Neural cell (in vitro differentiated cells): ENCODE data around the gene THRSP. TPM values are rescaled to one million over a fixed set of nuclear protein-coding genes. Genes with fewer than 3 reads are reported as not detected.

Experiments used
- H2AFZ ChIP-seq: fragments of 200-600, 300-800 bp; sonication (generic), shearing (Covaris generic); 2 replicates; pipeline ENCODE4 v1.6.0; 2014; ENCODE audit warnings: low read depth, mild to moderate bottlenecking, antibody characterized with exemption, low read length, moderate library complexity
- H3F3A ChIP-seq: fragments of 200-600 bp; shearing (Covaris generic); 2 replicates; pipeline ENCODE4 v1.6.1; 2016; ENCODE audit warnings: mild to moderate bottlenecking, moderate library complexity, mixed read lengths, antibody characterized with exemption, low read length; ENCODE audit not compliant: insufficient read depth, poor library complexity, severe bottlenecking
- H3K27ac ChIP-seq: fragments of 200-600, 300-800 bp; sonication (generic), shearing (Covaris generic); 2 replicates; pipeline ENCODE4 v1.5.1; 2014; ENCODE audit warnings: mild to moderate bottlenecking, low read length, moderate library complexity
- H3K27me3 ChIP-seq: fragments of 300-800, 200-600 bp; sonication (generic), shearing (Covaris generic); 2 replicates; pipeline ENCODE4 v1.6.0; 2014; ENCODE audit warnings: mild to moderate bottlenecking, low read depth, low read length, moderate library complexity; ENCODE audit not compliant: insufficient read depth
- H3K36me3 ChIP-seq: fragments of 300-800, 200-600 bp; sonication (generic), shearing (Covaris generic); 2 replicates; pipeline ENCODE4 v1.5.1; 2014; ENCODE audit warnings: mild to moderate bottlenecking, antibody characterized with exemption, low read length, moderate library complexity; ENCODE audit not compliant: insufficient read depth
- H3K4me2 ChIP-seq: fragments of 300-800, 200-600 bp; sonication (generic), shearing (Covaris generic); 2 replicates; pipeline ENCODE4 v1.6.0; 2014; ENCODE audit warnings: mild to moderate bottlenecking, low read length
- H3K4me3 ChIP-seq: fragments of 300-800, 200-600 bp; sonication (generic), shearing (Covaris generic); 2 replicates; pipeline ENCODE4 v1.5.1; 2014; ENCODE audit warnings: mild to moderate bottlenecking, low read length, moderate library complexity
- H3K79me2 ChIP-seq: fragments of 200-600 bp; shearing (Covaris generic); replicated peaks from 2 replicates; pipeline ENCODE4 v1.6.0; 2014; ENCODE audit warnings: mild to moderate bottlenecking, low read length, moderate library complexity; ENCODE audit not compliant: insufficient read depth
- H3K9ac ChIP-seq: fragments of 300-800, 200-600 bp; sonication (generic), shearing (Covaris generic); 2 replicates; pipeline ENCODE4 v1.6.1; 2016; ENCODE audit warnings: mild to moderate bottlenecking, low read length, mixed read lengths
- H3K9me2 ChIP-seq: fragments of 200-600 bp; shearing (Covaris generic); 2 replicates; pipeline ENCODE4 v1.6.1; 2016; ENCODE audit warnings: mild to moderate bottlenecking, low read length, mixed read lengths; ENCODE audit not compliant: insufficient read depth
- H3K9me3 ChIP-seq: fragments of 200-600, 300-800 bp; sonication (generic), shearing (Covaris generic); 2 replicates; pipeline ENCODE4 v1.6.1; 2016; ENCODE audit warnings: mild to moderate bottlenecking, mixed run types, low read length, moderate library complexity, mixed read lengths
- H4K20me1 ChIP-seq: fragments of 200-600 bp; shearing (Covaris generic); 2 replicates; pipeline ENCODE4 v1.6.1; 2016; ENCODE audit warnings: mild to moderate bottlenecking, mixed run types; ENCODE audit not compliant: insufficient read depth
- CTCF ChIP-seq: fragments of 450-650 bp; IDR thresholded peaks from 2 replicates; pipeline ENCODE4 v1.5.1; 2014; ENCODE audit warnings: antibody characterized with exemption, mild to moderate bottlenecking, moderate library complexity; ENCODE audit not compliant: poor library complexity, severe bottlenecking
- EP300 ChIP-seq: fragments of 450-650 bp; conservative IDR thresholded peaks from 2 replicates; pipeline ENCODE4 v1.6.1; 2014; ENCODE audit warnings: antibody characterized with exemption, mild to moderate bottlenecking, moderate library complexity; ENCODE audit not compliant: poor library complexity, severe bottlenecking
- EZH2 ChIP-seq: fragments of 200-600, 300-800 bp; shearing (Covaris generic), sonication (generic); IDR thresholded peaks from 2 replicates; pipeline ENCODE4 v1.6.1; 2014; ENCODE audit warnings: antibody characterized with exemption, low read length, borderline replicate concordance, mild to moderate bottlenecking; ENCODE audit not compliant: insufficient read depth, poor library complexity, severe bottlenecking
- MXI1 ChIP-seq: fragments of 450-650 bp; conservative IDR thresholded peaks from 2 replicates; pipeline ENCODE4 v1.6.1; 2014; ENCODE audit warnings: antibody characterized with exemption, mild to moderate bottlenecking; ENCODE audit not compliant: poor library complexity, severe bottlenecking
- POLR2AphosphoS5 ChIP-seq: IDR thresholded peaks from 2 replicates; pipeline ENCODE4 v1.6.1; 2012
- RAD21 ChIP-seq: fragments of 450-650 bp; conservative IDR thresholded peaks from 2 replicates; pipeline ENCODE4 v1.6.1; 2014; ENCODE audit warnings: antibody characterized with exemption, mild to moderate bottlenecking, moderate library complexity
- REST ChIP-seq: IDR thresholded peaks from 2 replicates; pipeline ENCODE4 v1.6.1; 2012; ENCODE audit warnings: borderline replicate concordance
- SMC3 ChIP-seq: fragments of 450-650 bp; conservative IDR thresholded peaks from 2 replicates; pipeline ENCODE4 v1.6.1; 2014; ENCODE audit warnings: antibody characterized with exemption, mild to moderate bottlenecking, moderate library complexity; ENCODE audit not compliant: poor library complexity
- TAF1 ChIP-seq: IDR thresholded peaks from 2 replicates; pipeline ENCODE4 v1.6.1; 2012; ENCODE audit warnings: low read depth
- polyA plus RNA-seq: library from polyadenylated mRNA; depleted of rRNA; stranded (reverse); fragments of >200 nt; gene quantifications from 2 replicates; pipeline ENCODE4 v1.2.3, GENCODE V29; 2014

The THRSP gene
- polyA plus RNA-seq, 1 donor from 2014 or later = not detected

GRCh38 chr11:78078218-78079167 lies 14.8 kb downstream of the THRSP start:
- Histone ChIP-seq H3K27ac (peak overlapping the region; percentile 55), H3K9ac (peak overlapping the region; percentile 83), H3F3A (no peaks in the 10 kb centered on the region), H3K27me3 (no peaks in the 10 kb centered on the region), H3K9me2 (no peaks in the 10 kb centered on the region), H3K4me2 (peak overlapping the region; percentile 82), H4K20me1 (no peaks in the 10 kb centered on the region), H3K9me3 (no peaks in the 10 kb centered on the region), H3K79me2 (peaks cover 55% of the 10 kb centered on the region), H2AFZ (no peak overlapping the region), H3K4me3 (peak overlapping the region; percentile 84), H3K36me3 (no peaks in the 10 kb centered on the region)
- TF ChIP-seq EZH2 (no peak), POLR2AphosphoS5 (no peak), EP300 (no peak), RAD21 (no peak), CTCF (no peak), REST (no peak), SMC3 (no peak), MXI1 (no peak), TAF1 (no peak)

GRCh38 chr11:78079232-78080083 lies 15.8 kb downstream of the THRSP start, which contains the start of gene NDUFC2:
Gene NDUFC2 (minus strand): TSS chr11:78079862. CDS start chr11:78079744, 118 bp downstream.
- H3K27ac ChIP-seq = peak within 1 kb of the TSS; percentile 55
- H3K9me2 ChIP-seq = no peaks in the 10 kb centered on the region
- no peaks in the 10 kb centered on the region for H3K9me3 ChIP-seq
- peak within 1 kb of the TSS; percentile 43 for H2AFZ ChIP-seq
- H3K4me3 ChIP-seq = peak within 1 kb of the TSS; percentile 84
- peak within 1 kb of the TSS; percentile 82 for H3K4me2 ChIP-seq
- no peaks in the 10 kb centered on the region for H4K20me1 ChIP-seq
- H3K36me3 ChIP-seq = no peaks in the 10 kb centered on the region
- no peaks in the 10 kb centered on the region for H3F3A ChIP-seq
- H3K9ac ChIP-seq = peak within 1 kb of the TSS; percentile 83
- peak; percentile 74 for TF ChIP-seq TAF1
- peak; percentile 82 for TF ChIP-seq POLR2AphosphoS5
- TF ChIP-seq REST = no peak
- no peak for TF ChIP-seq MXI1
- TF ChIP-seq SMC3 = peak; percentile 34
- TF ChIP-seq RAD21 = peak; percentile 39
- TF ChIP-seq EP300 = no peak
- peaks cover 54% of the 10 kb centered on the region for H3K79me2 ChIP-seq
- H3K27me3 ChIP-seq = no peaks in the 10 kb centered on the region
